ENCODE data around the gene IL17B.

IL17B gene

DNA sequence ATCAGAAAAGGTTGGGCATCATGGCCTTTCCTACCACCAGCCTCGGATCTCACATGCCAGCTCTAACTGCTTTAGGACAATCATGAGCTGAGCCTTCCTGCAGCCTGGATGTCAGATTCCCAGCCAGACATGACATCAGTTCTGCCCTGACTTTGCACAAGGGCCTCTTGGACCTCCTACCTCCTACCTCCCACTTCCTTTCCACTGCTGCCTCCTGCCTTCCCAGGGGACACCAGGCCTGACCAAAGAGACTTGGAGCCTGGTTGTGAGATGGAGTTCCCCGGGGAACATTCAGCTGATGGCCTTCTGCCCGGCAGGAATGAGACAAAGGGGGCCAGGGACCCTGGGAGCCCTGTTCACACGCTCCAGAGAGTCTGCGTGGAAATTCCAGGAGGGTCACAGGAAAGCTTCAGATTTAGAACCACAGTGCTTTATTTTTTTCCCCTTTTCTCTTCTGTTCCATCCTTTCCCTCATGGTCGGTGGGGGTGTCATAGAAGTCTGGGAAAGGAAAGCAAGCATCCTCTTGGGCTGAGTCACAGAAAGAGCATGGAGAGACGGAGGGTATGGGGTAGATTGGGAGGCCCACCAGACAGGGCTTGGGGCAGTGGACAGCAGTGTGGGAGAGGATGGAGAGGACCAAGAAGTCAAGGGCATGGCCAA, 35.4 kb upstream of the IL17B start:
- H3K4me3 ChIP-seq (ENCODE audit: low read depth, low read length) = no peak overlapping the region
- DNase-seq (ENCODE audit: low read depth) = no peak
- TF ChIP-seq, protein P1, sequence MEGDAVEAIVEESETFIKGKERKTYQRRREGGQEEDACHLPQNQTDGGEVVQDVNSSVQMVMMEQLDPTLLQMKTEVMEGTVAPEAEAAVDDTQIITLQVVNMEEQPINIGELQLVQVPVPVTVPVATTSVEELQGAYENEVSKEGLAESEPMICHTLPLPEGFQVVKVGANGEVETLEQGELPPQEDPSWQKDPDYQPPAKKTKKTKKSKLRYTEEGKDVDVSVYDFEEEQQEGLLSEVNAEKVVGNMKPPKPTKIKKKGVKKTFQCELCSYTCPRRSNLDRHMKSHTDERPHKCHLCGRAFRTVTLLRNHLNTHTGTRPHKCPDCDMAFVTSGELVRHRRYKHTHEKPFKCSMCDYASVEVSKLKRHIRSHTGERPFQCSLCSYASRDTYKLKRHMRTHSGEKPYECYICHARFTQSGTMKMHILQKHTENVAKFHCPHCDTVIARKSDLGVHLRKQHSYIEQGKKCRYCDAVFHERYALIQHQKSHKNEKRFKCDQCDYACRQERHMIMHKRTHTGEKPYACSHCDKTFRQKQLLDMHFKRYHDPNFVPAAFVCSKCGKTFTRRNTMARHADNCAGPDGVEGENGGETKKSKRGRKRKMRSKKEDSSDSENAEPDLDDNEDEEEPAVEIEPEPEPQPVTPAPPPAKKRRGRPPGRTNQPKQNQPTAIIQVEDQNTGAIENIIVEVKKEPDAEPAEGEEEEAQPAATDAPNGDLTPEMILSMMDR (IDR thresholded peaks at IDR 0.05; ENCODE audit: low read depth, low read length, missing control alignments) = no peak

- TF ChIP-seq, protein P1 (IDR thresholded peaks at IDR 0.05; ENCODE audit: low read depth, low read length, missing control alignments) = no peak
- no peak for DNase-seq (ENCODE audit: low read depth)
- H3K4me3 ChIP-seq (ENCODE audit: low read depth, low read length) = no peak overlapping the region
Observed at GRCh38 chr5:149413477-149414210, 34.6 kb upstream of the IL17B start.

DNA sequence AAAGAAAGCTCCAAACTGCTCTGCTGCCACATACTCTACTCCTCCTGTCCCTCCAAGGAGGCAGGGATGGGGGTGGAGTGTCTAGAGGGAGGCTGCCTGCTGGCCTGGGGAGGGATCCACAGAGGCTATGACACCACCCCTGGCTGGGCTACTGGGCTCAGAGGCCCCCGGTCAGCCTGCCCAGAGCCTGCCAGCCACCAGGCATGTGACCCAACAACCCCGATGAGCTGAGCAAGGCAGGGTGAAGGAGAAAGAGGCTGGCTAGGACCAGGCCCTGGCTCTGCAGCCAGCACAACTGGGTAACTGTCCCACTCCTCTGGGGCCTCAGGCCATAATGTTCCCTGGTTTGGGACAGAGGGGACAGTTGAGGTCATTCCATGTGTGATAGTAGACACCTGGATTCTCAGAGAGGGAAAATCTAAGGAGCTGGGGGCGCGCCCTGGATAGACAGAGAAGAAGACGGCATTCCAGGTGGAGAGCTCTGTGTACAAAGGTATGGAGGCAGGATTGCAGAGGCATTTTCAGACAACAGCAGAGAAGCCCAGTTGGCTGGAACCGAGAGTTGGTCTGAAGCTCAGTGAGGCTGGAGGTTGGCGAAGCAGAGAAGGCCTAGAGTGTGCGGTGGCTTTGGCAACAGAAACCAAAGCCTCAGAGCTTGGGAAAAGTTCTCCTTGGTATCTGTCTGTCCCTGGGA, 33.8 kb upstream of the IL17B start:
- TF ChIP-seq, protein P1 (IDR thresholded peaks at IDR 0.05; ENCODE audit: low read depth, low read length, missing control alignments) = no peak
- no peak for DNase-seq (ENCODE audit: low read depth)
- no peak overlapping the region for H3K4me3 ChIP-seq (ENCODE audit: low read depth, low read length)

DNA sequence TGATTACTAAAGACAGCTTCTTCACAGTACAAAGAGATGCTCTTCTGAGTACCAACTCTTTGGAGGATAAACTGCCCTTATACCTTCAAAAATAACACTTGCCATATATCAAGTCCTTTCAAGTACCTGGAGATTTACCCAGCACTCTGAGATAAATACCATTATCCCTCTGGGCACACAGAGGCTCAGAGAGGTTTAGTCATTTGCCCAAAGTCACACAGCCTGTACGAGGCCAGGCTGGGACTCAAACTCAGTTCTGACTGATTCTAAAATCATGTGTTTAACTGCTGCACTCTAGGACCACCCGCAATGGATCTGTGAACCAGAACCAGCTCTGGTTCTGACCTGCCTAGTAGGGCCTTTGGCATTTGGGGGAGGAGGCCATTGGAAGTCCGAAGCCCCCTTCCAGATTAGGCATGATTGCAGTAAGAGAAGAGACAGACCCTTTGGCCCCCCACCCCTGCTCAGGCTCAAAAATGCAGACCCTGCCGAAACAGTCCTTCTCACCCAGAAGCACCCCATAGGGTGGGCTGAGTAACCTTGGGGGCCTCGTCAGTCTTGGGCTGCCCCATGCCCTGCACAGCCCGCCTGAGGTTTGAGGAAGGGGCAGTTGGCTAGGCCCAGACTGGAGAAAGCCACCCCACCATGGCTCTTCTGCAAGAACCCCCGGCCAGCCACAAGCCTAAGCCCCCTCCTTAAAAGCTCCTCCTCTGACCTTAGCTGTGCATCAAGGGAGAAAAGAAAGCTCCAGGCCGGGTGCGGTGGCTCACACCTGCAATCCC, 32.8 kb upstream of the IL17B start:
- DNase-seq (ENCODE audit: low read depth) = no peak

DNA sequence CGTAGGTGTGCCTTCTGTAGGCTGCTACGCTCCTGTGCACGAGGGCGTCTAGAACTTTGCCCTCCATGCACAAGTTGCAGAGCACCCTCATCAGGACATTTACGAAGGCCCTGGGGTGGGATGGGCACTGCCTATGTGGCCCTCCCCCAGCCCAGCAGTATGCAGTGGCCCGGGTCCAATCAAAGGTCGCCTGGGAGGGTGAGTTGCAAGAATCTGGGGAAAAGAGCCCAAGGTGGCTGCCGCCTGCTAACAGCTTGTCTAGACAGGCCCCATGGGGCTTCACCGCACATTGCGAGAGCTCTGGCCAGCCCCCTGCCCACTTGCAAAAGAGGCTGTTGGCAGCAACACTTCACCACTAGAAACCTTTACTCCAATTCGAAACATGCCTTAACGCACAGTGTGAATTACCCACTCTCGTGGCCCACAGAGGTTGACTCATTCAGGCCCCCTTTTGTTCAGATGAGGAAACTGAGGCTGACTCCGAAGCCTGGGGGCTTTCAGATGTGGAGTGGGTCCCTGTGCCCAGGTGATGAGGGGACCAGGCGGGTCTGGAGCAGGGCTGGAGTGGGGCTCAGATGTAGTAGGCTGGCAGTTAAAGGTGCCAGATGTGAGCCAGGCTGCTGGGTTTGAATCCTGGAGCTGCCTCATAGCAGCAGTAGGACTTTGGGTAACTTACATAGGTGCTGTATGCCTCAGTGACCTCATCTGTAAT, 31.8 kb upstream of the IL17B start:
- TF ChIP-seq, protein P1 (IDR thresholded peaks at IDR 0.05; ENCODE audit: low read depth, low read length, missing control alignments) = no peak
- no peak overlapping the region for H3K4me3 ChIP-seq (ENCODE audit: low read depth, low read length)
- no peak for DNase-seq (ENCODE audit: low read depth)

More for the DNA sequence above, 32.8 kb upstream of the IL17B start:
- no peak overlapping the region for H3K4me3 ChIP-seq (ENCODE audit: low read depth, low read length)
- TF ChIP-seq, protein P1 (IDR thresholded peaks at IDR 0.05; ENCODE audit: low read depth, low read length, missing control alignments) = no peak

DNA sequence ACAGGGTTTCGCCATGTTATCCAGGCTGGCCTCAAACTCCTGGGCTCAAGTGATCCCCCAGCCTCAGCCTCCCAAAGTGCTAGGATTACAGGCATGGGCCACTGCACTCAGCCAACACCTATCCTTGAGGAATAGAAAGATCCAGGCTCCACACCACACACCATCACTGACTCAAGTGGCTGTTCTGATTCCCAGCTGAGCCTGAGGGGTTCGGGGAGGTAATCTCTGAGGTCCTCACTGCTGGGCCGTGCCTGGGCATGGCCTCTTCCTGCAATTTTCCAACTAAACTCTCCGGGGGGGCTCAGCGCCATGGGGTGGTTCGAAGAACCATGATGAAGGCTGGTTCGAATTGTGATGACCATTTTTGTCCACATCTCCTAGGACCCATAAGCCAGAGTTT, 31.0 kb upstream of the IL17B start:
- TF ChIP-seq, protein P1 (IDR thresholded peaks at IDR 0.05; ENCODE audit: low read depth, low read length, missing control alignments) = no peak
- DNase-seq (ENCODE audit: low read depth) = no peak
- no peak overlapping the region for H3K4me3 ChIP-seq (ENCODE audit: low read depth, low read length)

Data from GM12864 (cell line).